Measurements from ENCODE around the gene KIF17.

KIF17 gene

GRCh38 chr1:20725189-20726117 lies 7.6 kb upstream of the KIF17 start:
- no peak overlapping the region for H3K4me3 ChIP-seq
- H3K27ac ChIP-seq = no peak overlapping the region
- no peaks in the 10 kb centered on the region for H3K36me3 ChIP-seq (ENCODE audit: insufficient read depth, low read length)
- DNase-seq (ENCODE audit: low read depth, low spot score) = no peak
- no peak for TF ChIP-seq EZH2 (IDR thresholded peaks at IDR 0.05)
- TF ChIP-seq POLR2AphosphoS5 (IDR thresholded peaks at IDR 0.05; ENCODE audit: borderline replicate concordance, low read depth, low read length) = no peak
- TF ChIP-seq FOXP2 (optimal IDR thresholded peaks at IDR 0.05; ENCODE audit: control extremely low read depth, extremely low read length, insufficient read depth) = no peak
- no peaks in the 10 kb centered on the region for H3K9me3 ChIP-seq (ENCODE audit: low read depth, low read length)
- H3K9ac ChIP-seq (ENCODE audit: insufficient read length) = no peak overlapping the region

- DNase-seq (ENCODE audit: low read depth, low spot score) = no peak
- Histone ChIP-seq H3K36me3 (ENCODE audit: insufficient read depth, low read length) (no peaks in the 10 kb centered on the region), H3K9me3 (ENCODE audit: low read depth, low read length) (no peaks in the 10 kb centered on the region), H3K9ac (ENCODE audit: insufficient read length) (no peak overlapping the region), H3K4me3 (no peak overlapping the region), H3K27ac (no peak overlapping the region)
- TF ChIP-seq POLR2AphosphoS5 (IDR thresholded peaks at IDR 0.05; ENCODE audit: borderline replicate concordance, low read depth, low read length) = no peak
- TF ChIP-seq FOXP2 (optimal IDR thresholded peaks at IDR 0.05; ENCODE audit: control extremely low read depth, extremely low read length, insufficient read depth) = no peak
- no peak for TF ChIP-seq EZH2 (IDR thresholded peaks at IDR 0.05)
Measured at GRCh38 chr1:20724364-20725188, 6.8 kb upstream of the KIF17 start.

- Histone ChIP-seq H3K27ac (no peak overlapping the region), H3K9me3 (ENCODE audit: low read depth, low read length) (no peaks in the 10 kb centered on the region), H3K9ac (ENCODE audit: insufficient read length) (no peak overlapping the region), H3K4me3 (no peak overlapping the region), H3K36me3 (ENCODE audit: insufficient read depth, low read length) (no peaks in the 10 kb centered on the region)
- no peak for DNase-seq (ENCODE audit: low read depth, low spot score)
- TF ChIP-seq POLR2AphosphoS5 (IDR thresholded peaks at IDR 0.05; ENCODE audit: borderline replicate concordance, low read depth, low read length) (no peak), EZH2 (IDR thresholded peaks at IDR 0.05) (no peak), FOXP2 (optimal IDR thresholded peaks at IDR 0.05; ENCODE audit: control extremely low read depth, extremely low read length, insufficient read depth) (no peak)
Measured at GRCh38 chr1:20723537-20724363, 5.9 kb upstream of the KIF17 start.

GRCh38 chr1:20723159-20723536 lies 5.3 kb upstream of the KIF17 start:
- Histone ChIP-seq H3K36me3 (ENCODE audit: insufficient read depth, low read length) (no peaks in the 10 kb centered on the region), H3K27ac (no peak overlapping the region), H3K9ac (ENCODE audit: insufficient read length) (no peak overlapping the region), H3K4me3 (no peak overlapping the region), H3K9me3 (ENCODE audit: low read depth, low read length) (no peaks in the 10 kb centered on the region)
- TF ChIP-seq FOXP2 (optimal IDR thresholded peaks at IDR 0.05; ENCODE audit: control extremely low read depth, extremely low read length, insufficient read depth) = no peak
- TF ChIP-seq POLR2AphosphoS5 (IDR thresholded peaks at IDR 0.05; ENCODE audit: borderline replicate concordance, low read depth, low read length) = no peak
- no peak for TF ChIP-seq EZH2 (IDR thresholded peaks at IDR 0.05)
- no peak for DNase-seq (ENCODE audit: low read depth, low spot score)

DNA sequence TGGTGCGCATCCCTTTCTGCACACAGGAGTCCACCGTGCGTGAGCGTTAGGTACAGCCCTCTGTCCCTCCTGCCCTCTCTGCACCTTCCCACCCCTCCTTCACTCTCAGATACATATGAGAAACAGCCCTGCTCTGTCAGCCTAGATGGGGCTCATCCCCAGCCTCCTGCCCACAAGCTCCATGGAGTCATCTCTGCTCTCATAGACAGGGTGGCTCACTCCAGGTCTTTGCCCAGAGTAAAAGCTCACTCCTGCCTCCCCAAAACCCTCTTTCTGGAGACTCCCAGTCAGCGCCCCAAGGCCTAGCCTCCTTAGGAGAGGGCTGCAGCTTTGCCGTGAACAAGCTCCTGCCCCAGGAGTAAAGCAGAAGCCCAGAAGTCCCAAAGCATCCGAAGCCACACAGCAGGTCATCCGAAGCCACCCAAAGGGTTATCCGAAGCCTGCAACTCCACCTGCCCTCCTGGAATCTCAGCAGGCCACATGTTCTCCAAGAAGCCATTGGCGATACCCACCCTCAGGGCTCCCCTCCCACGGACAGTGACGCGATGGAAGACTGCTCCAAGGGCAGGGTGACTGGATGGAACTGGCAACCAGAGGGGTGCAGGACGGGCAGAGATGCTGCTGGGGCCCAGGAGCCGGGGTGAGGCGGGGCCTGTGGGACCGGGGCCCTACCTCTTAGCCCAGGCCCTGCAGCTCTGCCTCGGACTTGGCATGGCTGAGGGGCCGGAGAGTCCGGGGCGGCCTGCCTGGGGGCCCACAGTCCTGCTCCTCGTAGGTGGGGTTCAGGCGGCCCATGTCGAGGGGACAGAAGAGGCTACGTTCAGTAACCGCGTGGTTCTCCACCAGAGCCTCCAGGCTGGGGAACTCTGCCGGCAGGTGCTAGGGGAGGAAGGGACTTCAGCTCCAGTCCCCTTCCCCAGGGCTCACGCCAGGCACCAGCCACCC lies 3.6 kb upstream of the KIF17 start:
- H3K27ac ChIP-seq = no peak overlapping the region
- no peak for DNase-seq (ENCODE audit: low read depth, low spot score)
- TF ChIP-seq POLR2AphosphoS5 (IDR thresholded peaks at IDR 0.05; ENCODE audit: borderline replicate concordance, low read depth, low read length) (no peak), FOXP2 (optimal IDR thresholded peaks at IDR 0.05; ENCODE audit: control extremely low read depth, extremely low read length, insufficient read depth) (no peak), EZH2 (IDR thresholded peaks at IDR 0.05) (no peak)
- H3K4me3 ChIP-seq = no peak overlapping the region
- no peak overlapping the region for H3K9ac ChIP-seq (ENCODE audit: insufficient read length)
- no peaks in the 10 kb centered on the region for H3K9me3 ChIP-seq (ENCODE audit: low read depth, low read length)
- no peaks in the 10 kb centered on the region for H3K36me3 ChIP-seq (ENCODE audit: insufficient read depth, low read length)

DNA sequence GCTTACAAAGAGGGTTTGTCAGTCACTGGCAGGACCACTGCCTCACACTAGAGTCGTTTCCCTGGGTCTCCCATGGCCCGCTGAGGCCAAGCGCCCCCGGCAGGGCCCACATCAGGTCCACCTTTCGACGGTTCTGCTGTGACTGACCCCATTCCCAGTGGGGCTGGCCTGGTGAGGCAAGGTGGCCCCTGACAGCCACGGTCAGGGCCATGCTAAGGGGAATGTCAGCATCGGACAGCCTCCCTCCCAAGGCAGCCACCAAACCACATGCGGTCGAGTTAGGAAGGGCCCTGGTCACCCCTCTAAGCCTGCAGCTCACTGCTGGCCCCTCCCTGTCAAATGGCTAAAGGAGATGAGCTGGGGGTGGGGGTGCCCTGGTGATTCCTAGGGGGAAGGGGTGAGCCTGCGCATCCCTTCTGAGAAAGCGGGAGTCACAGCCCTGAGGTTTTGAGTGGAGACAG lies 2.9 kb upstream of the KIF17 start:
- Histone ChIP-seq H3K9ac (ENCODE audit: insufficient read length) (no peak overlapping the region), H3K27ac (no peak overlapping the region), H3K9me3 (ENCODE audit: low read depth, low read length) (no peaks in the 10 kb centered on the region), H3K4me3 (no peak overlapping the region), H3K36me3 (ENCODE audit: insufficient read depth, low read length) (no peaks in the 10 kb centered on the region)
- no peak for DNase-seq (ENCODE audit: low read depth, low spot score)
- TF ChIP-seq EZH2 (IDR thresholded peaks at IDR 0.05) = no peak
- TF ChIP-seq POLR2AphosphoS5 (IDR thresholded peaks at IDR 0.05; ENCODE audit: borderline replicate concordance, low read depth, low read length) = no peak
- no peak for TF ChIP-seq FOXP2 (optimal IDR thresholded peaks at IDR 0.05; ENCODE audit: control extremely low read depth, extremely low read length, insufficient read depth)

Measured in SK-N-MC (cell line).